GM23338 (cell line): ENCODE measurements around the gene SNX7. TPM values are rescaled to one million over a fixed set of nuclear protein-coding genes. Genes with fewer than 3 reads are reported as not detected.

ENCODE experiments used
- ATAC-seq: fragments of 200-7000 bp; cut with Tn5 transposase; 3 replicates; pipeline ENCODE4 v1.9.1; 2020
- DNase-seq: peaks from one replicate; pipeline ENCODE4 v3.0.0-alpha.2; 2015; ENCODE audit warnings: low spot score
- H2AFZ ChIP-seq: fragments of 200-600 bp; sonication (generic); 2 replicates; pipeline ENCODE4 v1.8.0; 2016; ENCODE audit warnings: antibody characterized with exemption, mild to moderate bottlenecking, moderate library complexity
- H3F3A ChIP-seq: fragments of 200-600 bp; sonication (generic); replicated peaks from 2 replicates; pipeline ENCODE4 v1.8.0; 2017; ENCODE audit warnings: antibody characterized with exemption, mixed run types, low read depth
- H3K27ac ChIP-seq: fragments of 200-600 bp; sonication (generic); 2 replicates; pipeline ENCODE4 v1.6.1; 2016; ENCODE audit warnings: low read depth
- H3K27me3 ChIP-seq: fragments of 200-600 bp; sonication (generic); 2 replicates; pipeline ENCODE4 v1.8.0; 2016; ENCODE audit warnings: mild to moderate bottlenecking, mixed run types, moderate library complexity; ENCODE audit not compliant: insufficient read depth
- H3K36me3 ChIP-seq: fragments of 200-600 bp; sonication (generic); 2 replicates; pipeline ENCODE4 v1.8.0; 2016; ENCODE audit warnings: mild to moderate bottlenecking; ENCODE audit not compliant: insufficient read depth
- H3K4me1 ChIP-seq: fragments of 200-600 bp; sonication (generic); 2 replicates; pipeline ENCODE4 v1.8.0; 2016; ENCODE audit warnings: mild to moderate bottlenecking, moderate library complexity; ENCODE audit not compliant: insufficient read depth
- H3K4me2 ChIP-seq: fragments of 200-600 bp; sonication (generic); 2 replicates; pipeline ENCODE4 v1.7.1; 2017; ENCODE audit warnings: mixed run types
- H3K4me3 ChIP-seq: fragments of 200-600 bp; sonication (generic); 2 replicates; pipeline ENCODE4 v1.6.1; 2016; ENCODE audit warnings: mixed run types
- H3K79me2 ChIP-seq: fragments of 200-600 bp; sonication (generic); replicated peaks from 2 replicates; pipeline ENCODE4 v1.8.0; 2017; ENCODE audit warnings: mild to moderate bottlenecking; ENCODE audit not compliant: insufficient read depth
- H3K9me2 ChIP-seq: fragments of 200-600 bp; sonication (generic); 2 replicates; pipeline ENCODE4 v1.8.0; 2017; ENCODE audit not compliant: insufficient read depth
- H4K20me1 ChIP-seq: fragments of 200-600 bp; sonication (generic); replicated peaks from 2 replicates; pipeline ENCODE4 v1.8.0; 2017; ENCODE audit warnings: mild to moderate bottlenecking; ENCODE audit not compliant: insufficient read depth
- H3K27ac Mint-ChIP-seq: 2 replicates; pipeline ENCODE4 v1.8.0; 2020; ENCODE audit warnings: inconsistent platforms, mild to moderate bottlenecking, moderate library complexity, mixed read lengths
- H3K27me3 Mint-ChIP-seq: 3 replicates; pipeline ENCODE4 v1.8.0; 2022; ENCODE audit warnings: low read depth, mild to moderate bottlenecking, moderate library complexity, mixed read lengths, inconsistent platforms; ENCODE audit not compliant: insufficient read depth, poor library complexity
- H3K36me3 Mint-ChIP-seq: 3 replicates; pipeline ENCODE4 v1.8.0; 2021; ENCODE audit warnings: low read depth, mild to moderate bottlenecking, inconsistent platforms, moderate library complexity, mixed read lengths
- H3K4me1 Mint-ChIP-seq: 3 replicates; pipeline ENCODE4 v1.8.0; 2020; ENCODE audit warnings: mild to moderate bottlenecking, inconsistent platforms, mixed read lengths
- H3K4me3 Mint-ChIP-seq: 3 replicates; pipeline ENCODE4 v1.8.0; 2021; ENCODE audit warnings: moderate library complexity, mild to moderate bottlenecking, inconsistent platforms, mixed read lengths
- H3K9me3 Mint-ChIP-seq: 3 replicates; pipeline ENCODE4 v1.8.0; 2020; ENCODE audit warnings: moderate library complexity, mild to moderate bottlenecking, inconsistent platforms, mixed read lengths
- CREB1 ChIP-seq: fragments of 250-450 bp; sonication (Bioruptor Pico); IDR thresholded peaks from 2 replicates; pipeline ENCODE4 v1.5.0; 2020; ENCODE audit warnings: low read depth, mild to moderate bottlenecking, moderate library complexity
- ETS1 ChIP-seq: IDR thresholded peaks from 2 replicates; pipeline ENCODE4 v1.6.1; 2016; ENCODE audit warnings: antibody characterized with exemption
- EZH2 ChIP-seq: fragments of 200-600 bp; sonication (generic); IDR thresholded peaks from one replicate; pipeline ENCODE4 v1.8.0; 2017; ENCODE audit warnings: antibody characterized with exemption, mild to moderate bottlenecking, low read depth; ENCODE audit not compliant: unreplicated experiment
- EZH2phosphoT487 ChIP-seq: fragments of 200-600 bp; sonication (generic); IDR thresholded peaks from one replicate; pipeline ENCODE4 v1.8.1; 2018; ENCODE audit warnings: antibody characterized with exemption; ENCODE audit not compliant: unreplicated experiment
- JUNB ChIP-seq: IDR thresholded peaks from one replicate; pipeline ENCODE4 v1.6.1; 2016; ENCODE audit warnings: antibody characterized with exemption; ENCODE audit not compliant: unreplicated experiment
- NANOG ChIP-seq: IDR thresholded peaks from 2 replicates; pipeline ENCODE4 v1.6.1; 2016; ENCODE audit warnings: antibody characterized with exemption, borderline replicate concordance
- POLR2AphosphoS5 ChIP-seq: IDR thresholded peaks from 2 replicates; pipeline ENCODE4 v1.6.1; 2016; ENCODE audit warnings: antibody characterized with exemption, low read depth
- REST ChIP-seq: IDR thresholded peaks from one replicate; pipeline ENCODE4 v1.6.1; 2018; ENCODE audit warnings: antibody characterized with exemption; ENCODE audit not compliant: unreplicated experiment
- STAT1 ChIP-seq: IDR thresholded peaks from one replicate; pipeline ENCODE4 v1.6.1; 2016; ENCODE audit warnings: antibody characterized with exemption; ENCODE audit not compliant: unreplicated experiment
- ZNF114 ChIP-seq: fragments of 250-450 bp; sonication (Bioruptor Pico); IDR thresholded peaks from 2 replicates; pipeline ENCODE4 v1.5.0; 2020; ENCODE audit warnings: mild to moderate bottlenecking, moderate library complexity
- ZNF331 ChIP-seq: fragments of 250-450 bp; sonication (Bioruptor Pico); IDR thresholded peaks from 2 replicates; pipeline ENCODE4 v1.5.0; 2020; ENCODE audit warnings: low read depth, mild to moderate bottlenecking, moderate library complexity
- polyA plus RNA-seq: library from polyadenylated mRNA; unstranded; fragments of >200 nt; fragmentation: Nextera tagmentation; extraction: Ambion mirVana; gene quantifications from 2 replicates; pipeline ENCODE4 v1.2.1, GENCODE V29; 2016
- total RNA-seq: library from RNA; depleted of rRNA; stranded (reverse); fragments of >200 nt; shearing (Covaris generic); gene quantifications from 2 replicates; pipeline ENCODE4 v1.2.3, GENCODE V29; 2014
- TF ChIP-seq, protein P1 (sequence below): fragments of 250-450 bp; sonication (Bioruptor Pico); IDR thresholded peaks from 2 replicates; pipeline ENCODE4 v1.5.0; 2020; ENCODE audit warnings: mild to moderate bottlenecking, moderate library complexity

Gene SNX7
- total and polyA plus RNA-seq, 2 experiments from 2014 or later, result 20.4 to 23.0 TPM

DNA sequence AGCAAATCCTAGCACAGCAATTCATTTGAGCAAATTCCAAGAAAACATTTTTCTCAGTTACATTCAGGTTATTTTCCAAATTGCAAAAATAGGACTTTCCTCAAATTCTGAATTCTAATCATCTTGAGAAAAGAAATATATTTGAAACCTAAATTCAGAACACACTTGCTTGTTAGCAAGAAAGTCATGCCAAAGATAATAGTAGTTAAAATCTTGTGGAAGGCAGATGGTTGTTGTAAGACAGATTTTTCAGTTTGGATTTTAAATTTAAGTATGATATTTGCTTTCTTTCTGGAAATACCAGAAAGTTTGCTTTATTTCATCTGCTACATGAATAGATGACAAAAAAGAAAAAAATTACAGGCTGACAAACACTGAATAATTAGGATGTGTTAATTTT, 29.1 kb downstream of the SNX7 start:
- no peaks in the 10 kb centered on the region for H3K9me3 Mint-ChIP-seq
- H3K36me3 Mint-ChIP-seq, result no peaks in the 10 kb centered on the region
- ATAC-seq (no peak), DNase-seq (no peak)
- no peaks in the 10 kb centered on the region for H3K9me2 ChIP-seq
- H3K79me2 ChIP-seq, result no peaks in the 10 kb centered on the region
- H3K27me3 ChIP-seq, result no peaks in the 10 kb centered on the region
- no peaks in the 10 kb centered on the region for H3K27me3 Mint-ChIP-seq
- no peaks in the 10 kb centered on the region for H3K4me1 ChIP-seq
- TF ChIP-seq JUNB, result no peak
- TF ChIP-seq ZNF331 (CRISPR knock-in tag), result no peak
- no peak for TF ChIP-seq EZH2
- no peaks in the 10 kb centered on the region for H4K20me1 ChIP-seq
- H3K27ac ChIP-seq, result no peak overlapping the region
- H3K36me3 ChIP-seq, result no peaks in the 10 kb centered on the region
- H3F3A ChIP-seq, result no peaks in the 10 kb centered on the region
- no peak overlapping the region for H3K4me3 ChIP-seq
- no peak overlapping the region for H3K4me3 Mint-ChIP-seq
- no peak overlapping the region for H3K27ac Mint-ChIP-seq
- no peak overlapping the region for H2AFZ ChIP-seq
- H3K4me2 ChIP-seq, result no peak overlapping the region
- H3K4me1 Mint-ChIP-seq, result no peaks in the 10 kb centered on the region

DNA sequence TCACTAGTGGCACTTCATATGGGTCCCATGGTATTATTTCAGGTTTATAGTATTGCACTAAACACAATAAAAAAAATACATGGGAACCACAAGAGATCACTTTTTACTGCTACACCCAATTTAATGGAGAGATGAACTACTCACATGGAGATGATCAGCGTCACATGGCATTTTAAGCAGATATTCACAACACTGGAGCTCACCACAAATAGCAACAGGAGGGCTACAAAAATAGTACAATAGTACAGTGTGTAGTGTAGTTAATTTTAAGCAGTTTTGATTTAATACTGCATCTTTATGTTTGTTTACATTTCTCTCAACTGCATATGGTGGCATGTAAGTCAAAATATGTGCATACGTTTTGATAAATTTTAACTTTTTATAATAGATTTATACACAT, 31.0 kb downstream of the SNX7 start:
- H3K4me1 Mint-ChIP-seq, result no peaks in the 10 kb centered on the region
- DNase-seq, result no peak
- no peak overlapping the region for H3K4me2 ChIP-seq
- no peaks in the 10 kb centered on the region for H3K4me1 ChIP-seq
- no peak overlapping the region for H3K4me3 Mint-ChIP-seq
- no peak overlapping the region for H3K27ac ChIP-seq
- no peaks in the 10 kb centered on the region for H4K20me1 ChIP-seq
- no peaks in the 10 kb centered on the region for H3F3A ChIP-seq
- H3K27me3 ChIP-seq, result no peaks in the 10 kb centered on the region
- H3K79me2 ChIP-seq, result no peaks in the 10 kb centered on the region
- no peak for ATAC-seq
- H3K36me3 ChIP-seq, result no peaks in the 10 kb centered on the region
- no peaks in the 10 kb centered on the region for H3K9me3 Mint-ChIP-seq
- no peak overlapping the region for H3K27ac Mint-ChIP-seq
- H3K36me3 Mint-ChIP-seq, result no peaks in the 10 kb centered on the region
- H3K27me3 Mint-ChIP-seq, result no peaks in the 10 kb centered on the region
- H3K9me2 ChIP-seq, result no peaks in the 10 kb centered on the region
- H3K4me3 ChIP-seq, result no peak overlapping the region
- H2AFZ ChIP-seq, result no peak overlapping the region
- TF ChIP-seq REST, result no peak
- no peak for TF ChIP-seq STAT1
- TF ChIP-seq ETS1, result no peak
- TF ChIP-seq ZNF331 (CRISPR knock-in tag), result no peak
- no peak for TF ChIP-seq POLR2AphosphoS5
- TF ChIP-seq ZNF114, result no peak
- TF ChIP-seq CREB1 (CRISPR knock-in tag), result no peak
- no peak for TF ChIP-seq NANOG
- TF ChIP-seq, protein P1, sequence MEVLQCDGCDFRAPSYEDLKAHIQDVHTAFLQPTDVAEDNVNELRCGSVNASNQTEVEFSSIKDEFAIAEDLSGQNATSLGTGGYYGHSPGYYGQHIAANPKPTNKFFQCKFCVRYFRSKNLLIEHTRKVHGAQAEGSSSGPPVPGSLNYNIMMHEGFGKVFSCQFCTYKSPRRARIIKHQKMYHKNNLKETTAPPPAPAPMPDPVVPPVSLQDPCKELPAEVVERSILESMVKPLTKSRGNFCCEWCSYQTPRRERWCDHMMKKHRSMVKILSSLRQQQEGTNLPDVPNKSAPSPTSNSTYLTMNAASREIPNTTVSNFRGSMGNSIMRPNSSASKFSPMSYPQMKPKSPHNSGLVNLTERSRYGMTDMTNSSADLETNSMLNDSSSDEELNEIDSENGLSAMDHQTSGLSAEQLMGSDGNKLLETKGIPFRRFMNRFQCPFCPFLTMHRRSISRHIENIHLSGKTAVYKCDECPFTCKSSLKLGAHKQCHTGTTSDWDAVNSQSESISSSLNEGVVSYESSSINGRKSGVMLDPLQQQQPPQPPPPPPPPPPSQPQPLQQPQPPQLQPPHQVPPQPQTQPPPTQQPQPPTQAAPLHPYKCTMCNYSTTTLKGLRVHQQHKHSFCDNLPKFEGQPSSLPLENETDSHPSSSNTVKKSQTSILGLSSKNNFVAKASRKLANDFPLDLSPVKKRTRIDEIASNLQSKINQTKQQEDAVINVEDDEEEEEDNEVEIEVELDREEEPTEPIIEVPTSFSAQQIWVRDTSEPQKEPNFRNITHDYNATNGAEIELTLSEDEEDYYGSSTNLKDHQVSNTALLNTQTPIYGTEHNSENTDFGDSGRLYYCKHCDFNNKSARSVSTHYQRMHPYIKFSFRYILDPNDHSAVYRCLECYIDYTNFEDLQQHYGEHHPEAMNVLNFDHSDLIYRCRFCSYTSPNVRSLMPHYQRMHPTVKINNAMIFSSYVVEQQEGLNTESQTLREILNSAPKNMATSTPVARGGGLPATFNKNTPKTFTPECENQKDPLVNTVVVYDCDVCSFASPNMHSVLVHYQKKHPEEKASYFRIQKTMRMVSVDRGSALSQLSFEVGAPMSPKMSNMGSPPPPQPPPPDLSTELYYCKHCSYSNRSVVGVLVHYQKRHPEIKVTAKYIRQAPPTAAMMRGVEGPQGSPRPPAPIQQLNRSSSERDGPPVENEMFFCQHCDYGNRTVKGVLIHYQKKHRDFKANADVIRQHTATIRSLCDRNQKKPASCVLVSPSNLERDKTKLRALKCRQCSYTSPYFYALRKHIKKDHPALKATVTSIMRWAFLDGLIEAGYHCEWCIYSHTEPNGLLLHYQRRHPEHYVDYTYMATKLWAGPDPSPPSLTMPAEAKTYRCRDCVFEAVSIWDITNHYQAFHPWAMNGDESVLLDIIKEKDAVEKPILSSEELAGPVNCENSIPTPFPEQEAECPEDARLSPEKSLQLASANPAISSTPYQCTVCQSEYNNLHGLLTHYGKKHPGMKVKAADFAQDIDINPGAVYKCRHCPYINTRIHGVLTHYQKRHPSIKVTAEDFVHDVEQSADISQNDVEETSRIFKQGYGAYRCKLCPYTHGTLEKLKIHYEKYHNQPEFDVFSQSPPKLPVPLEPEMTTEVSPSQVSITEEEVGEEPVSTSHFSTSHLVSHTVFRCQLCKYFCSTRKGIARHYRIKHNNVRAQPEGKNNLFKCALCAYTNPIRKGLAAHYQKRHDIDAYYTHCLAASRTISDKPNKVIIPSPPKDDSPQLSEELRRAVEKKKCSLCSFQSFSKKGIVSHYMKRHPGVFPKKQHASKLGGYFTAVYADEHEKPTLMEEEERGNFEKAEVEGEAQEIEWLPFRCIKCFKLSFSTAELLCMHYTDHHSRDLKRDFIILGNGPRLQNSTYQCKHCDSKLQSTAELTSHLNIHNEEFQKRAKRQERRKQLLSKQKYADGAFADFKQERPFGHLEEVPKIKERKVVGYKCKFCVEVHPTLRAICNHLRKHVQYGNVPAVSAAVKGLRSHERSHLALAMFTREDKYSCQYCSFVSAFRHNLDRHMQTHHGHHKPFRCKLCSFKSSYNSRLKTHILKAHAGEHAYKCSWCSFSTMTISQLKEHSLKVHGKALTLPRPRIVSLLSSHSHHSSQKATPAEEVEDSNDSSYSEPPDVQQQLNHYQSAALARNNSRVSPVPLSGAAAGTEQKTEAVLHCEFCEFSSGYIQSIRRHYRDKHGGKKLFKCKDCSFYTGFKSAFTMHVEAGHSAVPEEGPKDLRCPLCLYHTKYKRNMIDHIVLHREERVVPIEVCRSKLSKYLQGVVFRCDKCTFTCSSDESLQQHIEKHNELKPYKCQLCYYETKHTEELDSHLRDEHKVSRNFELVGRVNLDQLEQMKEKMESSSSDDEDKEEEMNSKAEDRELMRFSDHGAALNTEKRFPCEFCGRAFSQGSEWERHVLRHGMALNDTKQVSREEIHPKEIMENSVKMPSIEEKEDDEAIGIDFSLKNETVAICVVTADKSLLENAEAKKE (CRISPR knock-in tag), result no peak
- TF ChIP-seq EZH2phosphoT487, result no peak
- no peak for TF ChIP-seq EZH2
